COLO668 (cell line): ENCODE data around the gene ELFN2.
A peak's percentile ranks its signal among the peaks of the same experiment; 100 is the strongest.
"Not testable (repeated sequence)": the region's sequence is repeated elsewhere in the genome, so short reads cannot be mapped to it uniquely, and the experiment has no call there.

Source experiments
- DNase-seq: peaks from one replicate; lab custom pipeline; 2025; ENCODE audit not compliant: unreplicated experiment; lab: John Stamatoyannopoulos, UW

Gene ELFN2

GRCh38 chr22:37411655-37412054 is 15.6 kb downstream of the ELFN2 start:
- no peak for DNase-seq

- no peak for DNase-seq
Observed at GRCh38 chr22:37410174-37411055, 16.9 kb downstream of the ELFN2 start.

- DNase-seq: peak; percentile 17
Observed at GRCh38 chr22:37409459-37410050, 17.7 kb downstream of the ELFN2 start.

- no peak for DNase-seq
Observed at GRCh38 chr22:37409031-37409430, 18.2 kb downstream of the ELFN2 start.

- no peak for DNase-seq
Observed at GRCh38 chr22:37407856-37408255, 19.4 kb downstream of the ELFN2 start.

- DNase-seq: no peak
Observed at GRCh38 chr22:37406441-37407235, 20.6 kb downstream of the ELFN2 start.

GRCh38 chr22:37404091-37404490 is 23.2 kb downstream of the ELFN2 start:
- no peak for DNase-seq

- DNase-seq: peak; percentile 42
Observed at GRCh38 chr22:37403267-37403960, 23.9 kb downstream of the ELFN2 start.

- DNase-seq: no peak
Observed at GRCh38 chr22:37402184-37402506, 25.1 kb downstream of the ELFN2 start.

- no peak for DNase-seq
Observed at GRCh38 chr22:37401401-37402183, 25.7 kb downstream of the ELFN2 start.

- DNase-seq: peak; percentile 21
Observed at GRCh38 chr22:37400719-37401118, 26.6 kb downstream of the ELFN2 start.

GRCh38 chr22:37399457-37399856 is 27.8 kb downstream of the ELFN2 start:
- not testable (repeated sequence) for DNase-seq

GRCh38 chr22:37397226-37397625 is 30.1 kb downstream of the ELFN2 start:
- DNase-seq: no peak

- no peak for DNase-seq
Observed at GRCh38 chr22:37396488-37397084, 30.7 kb downstream of the ELFN2 start.

GRCh38 chr22:37394341-37394740 is 32.9 kb downstream of the ELFN2 start:
- no peak for DNase-seq

- no peak for DNase-seq
Observed at GRCh38 chr22:37393746-37394145, 33.5 kb downstream of the ELFN2 start.

- DNase-seq: no peak
Observed at GRCh38 chr22:37392721-37393328, 34.5 kb downstream of the ELFN2 start.

- no peak for DNase-seq
Observed at GRCh38 chr22:37391702-37392101, 35.6 kb downstream of the ELFN2 start.

- DNase-seq: no peak
Observed at GRCh38 chr22:37390075-37390474, 37.2 kb downstream of the ELFN2 start.

GRCh38 chr22:37388538-37388937 is 38.7 kb downstream of the ELFN2 start:
- no peak for DNase-seq
